KOPT-K1 (cell line): ENCODE data around the gene FAM78A.
"Not testable (repeated sequence)": the region's sequence is repeated elsewhere in the genome, so short reads cannot be mapped to it uniquely, and the experiment has no call there.

Experiments
- H3K27ac ChIP-seq: fragments of 200-600 bp; sonication (generic); 2 replicates; pipeline ENCODE4 v1.5.1; 2016; ENCODE audit warnings: antibody characterized with exemption, mild to moderate bottlenecking, low read depth, low read length; ENCODE audit not compliant: poor library complexity, severe bottlenecking
- H3K36me3 ChIP-seq: fragments of 200-600 bp; sonication (generic); 2 replicates; pipeline ENCODE4 v1.5.1; 2017; ENCODE audit warnings: antibody characterized with exemption, mild to moderate bottlenecking, low read length, moderate library complexity; ENCODE audit not compliant: insufficient read depth
- H3K9me3 ChIP-seq: fragments of 200-600 bp; sonication (generic); 2 replicates; pipeline ENCODE4 v1.5.1; 2017; ENCODE audit warnings: antibody characterized with exemption, low read length, mild to moderate bottlenecking; ENCODE audit not compliant: insufficient read depth, poor library complexity, severe bottlenecking

Gene FAM78A

GRCh38 chr9:131278702-131279111 lies 2.4 kb upstream of the FAM78A start:
- Histone ChIP-seq H3K9me3 (no peaks in the 10 kb centered on the region), H3K27ac (no peak overlapping the region), H3K36me3 (no peaks in the 10 kb centered on the region)

GRCh38 chr9:131277910-131278701 lies 1.8 kb upstream of the FAM78A start:
- Histone ChIP-seq H3K36me3 (no peaks in the 10 kb centered on the region), H3K27ac (peak overlapping the region; percentile 85), H3K9me3 (no peaks in the 10 kb centered on the region)

- no peaks in the 10 kb centered on the region for H3K36me3 ChIP-seq
- H3K27ac ChIP-seq: peak overlapping the region; percentile 85
- no peaks in the 10 kb centered on the region for H3K9me3 ChIP-seq
Measured at GRCh38 chr9:131277287-131277909, 1.1 kb upstream of the FAM78A start.

GRCh38 chr9:131276891-131277286 lies 579 bp upstream of the FAM78A start:
- Histone ChIP-seq H3K27ac (peak overlapping the region; percentile 85), H3K36me3 (no peaks in the 10 kb centered on the region)

GRCh38 chr9:131275332-131276093 lies 797 bp downstream of the FAM78A start:
- no peaks in the 10 kb centered on the region for H3K9me3 ChIP-seq
- H3K36me3 ChIP-seq: no peaks in the 10 kb centered on the region
- peak overlapping the region; percentile 85 for H3K27ac ChIP-seq

More at GRCh38 chr9:131276891-131277286, 579 bp upstream of the FAM78A start:
- H3K9me3 ChIP-seq: no peaks in the 10 kb centered on the region

- no peaks in the 10 kb centered on the region for H3K9me3 ChIP-seq
- H3K27ac ChIP-seq: peak overlapping the region; percentile 85
- H3K36me3 ChIP-seq: no peaks in the 10 kb centered on the region
Measured at GRCh38 chr9:131274674-131275331, 1.5 kb downstream of the FAM78A start.

- Histone ChIP-seq H3K27ac (peak overlapping the region; percentile 85), H3K36me3 (no peaks in the 10 kb centered on the region), H3K9me3 (no peaks in the 10 kb centered on the region)
Measured at GRCh38 chr9:131273856-131274673, 2.2 kb downstream of the FAM78A start.

- H3K36me3 ChIP-seq: no peaks in the 10 kb centered on the region
- H3K9me3 ChIP-seq: no peaks in the 10 kb centered on the region
- H3K27ac ChIP-seq: peak overlapping the region; percentile 85
Measured at GRCh38 chr9:131273146-131273855, 3.0 kb downstream of the FAM78A start.

- Histone ChIP-seq H3K27ac (peak overlapping the region; percentile 89), H3K9me3 (no peaks in the 10 kb centered on the region), H3K36me3 (no peaks in the 10 kb centered on the region)
Measured at GRCh38 chr9:131272212-131272611, 4.1 kb downstream of the FAM78A start.

GRCh38 chr9:131271506-131271931 lies 4.8 kb downstream of the FAM78A start:
- no peaks in the 10 kb centered on the region for H3K36me3 ChIP-seq
- H3K9me3 ChIP-seq: no peaks in the 10 kb centered on the region
- peak overlapping the region; percentile 89 for H3K27ac ChIP-seq

GRCh38 chr9:131271016-131271273 lies 5.4 kb downstream of the FAM78A start:
- H3K9me3 ChIP-seq, H3K36me3 ChIP-seq: not testable (repeated sequence)
- peak overlapping the region; percentile 89 for H3K27ac ChIP-seq

- Histone ChIP-seq H3K27ac (peak overlapping the region; percentile 89), H3K9me3 (no peaks in the 10 kb centered on the region), H3K36me3 (no peaks in the 10 kb centered on the region)
Measured at GRCh38 chr9:131270171-131271015, 5.9 kb downstream of the FAM78A start.
